HL-60 (cell line): Measurements from ENCODE around the gene DSE.

Experiments
- DNase-seq, 2 experiments: peaks; one replicate each; pipeline ENCODE4 v3.0.0-alpha.2; 2010 to 2020; ENCODE audit warnings: low read depth in 1 of 2, low spot score in 1 of 2
- H3K27ac ChIP-seq: fragments of 250-450 bp; sonication (Bioruptor Pico); replicated peaks from 2 replicates; pipeline ENCODE4 v1.5.1; 2020; ENCODE audit warnings: mild to moderate bottlenecking, moderate library complexity
- H3K27me3 ChIP-seq: fragments of 250-450 bp; sonication (Bioruptor Pico); 2 replicates; pipeline ENCODE4 v1.5.1; 2021; ENCODE audit warnings: mild to moderate bottlenecking, moderate library complexity; ENCODE audit not compliant: insufficient read depth, poor library complexity, severe bottlenecking
- H3K4me3 ChIP-seq: replicated peaks from 2 replicates; pipeline ENCODE4 v1.5.1; 2011; ENCODE audit warnings: mild to moderate bottlenecking, control low read depth, low read length; ENCODE audit not compliant: insufficient read depth
- GABPA ChIP-seq: IDR thresholded peaks from 2 replicates; pipeline ENCODE4 v1.6.1; 2012; ENCODE audit warnings: low read depth
- POLR2AphosphoS5 ChIP-seq: IDR thresholded peaks from 2 replicates; pipeline ENCODE4 v1.6.1; 2012; ENCODE audit warnings: low read depth
- SPI1 ChIP-seq: IDR thresholded peaks from 2 replicates; pipeline ENCODE4 v1.6.1; 2012; ENCODE audit warnings: low read depth, mild to moderate bottlenecking, borderline replicate concordance
- TF ChIP-seq, protein P1 (sequence below): IDR thresholded peaks from one replicate; pipeline ENCODE4 v1.5.1; 2011; ENCODE audit warnings: low read length, control low read depth, inconsistent platforms; ENCODE audit not compliant: insufficient read depth
- TF ChIP-seq, protein P2 (sequence below): IDR thresholded peaks from 2 replicates; pipeline ENCODE4 v1.6.1; 2012; ENCODE audit warnings: low read depth; ENCODE audit not compliant: insufficient replicate concordance

The DSE gene

GRCh38 chr6:116419069-116419786 lies 48.5 kb downstream of the DSE start:
- Histone ChIP-seq H3K4me3 (no peak overlapping the region), H3K27me3 (no peaks in the 10 kb centered on the region), H3K27ac (no peak overlapping the region)
- DNase-seq: no peak
- TF ChIP-seq, protein P1, sequence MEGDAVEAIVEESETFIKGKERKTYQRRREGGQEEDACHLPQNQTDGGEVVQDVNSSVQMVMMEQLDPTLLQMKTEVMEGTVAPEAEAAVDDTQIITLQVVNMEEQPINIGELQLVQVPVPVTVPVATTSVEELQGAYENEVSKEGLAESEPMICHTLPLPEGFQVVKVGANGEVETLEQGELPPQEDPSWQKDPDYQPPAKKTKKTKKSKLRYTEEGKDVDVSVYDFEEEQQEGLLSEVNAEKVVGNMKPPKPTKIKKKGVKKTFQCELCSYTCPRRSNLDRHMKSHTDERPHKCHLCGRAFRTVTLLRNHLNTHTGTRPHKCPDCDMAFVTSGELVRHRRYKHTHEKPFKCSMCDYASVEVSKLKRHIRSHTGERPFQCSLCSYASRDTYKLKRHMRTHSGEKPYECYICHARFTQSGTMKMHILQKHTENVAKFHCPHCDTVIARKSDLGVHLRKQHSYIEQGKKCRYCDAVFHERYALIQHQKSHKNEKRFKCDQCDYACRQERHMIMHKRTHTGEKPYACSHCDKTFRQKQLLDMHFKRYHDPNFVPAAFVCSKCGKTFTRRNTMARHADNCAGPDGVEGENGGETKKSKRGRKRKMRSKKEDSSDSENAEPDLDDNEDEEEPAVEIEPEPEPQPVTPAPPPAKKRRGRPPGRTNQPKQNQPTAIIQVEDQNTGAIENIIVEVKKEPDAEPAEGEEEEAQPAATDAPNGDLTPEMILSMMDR: no peak
- TF ChIP-seq, protein P2, sequence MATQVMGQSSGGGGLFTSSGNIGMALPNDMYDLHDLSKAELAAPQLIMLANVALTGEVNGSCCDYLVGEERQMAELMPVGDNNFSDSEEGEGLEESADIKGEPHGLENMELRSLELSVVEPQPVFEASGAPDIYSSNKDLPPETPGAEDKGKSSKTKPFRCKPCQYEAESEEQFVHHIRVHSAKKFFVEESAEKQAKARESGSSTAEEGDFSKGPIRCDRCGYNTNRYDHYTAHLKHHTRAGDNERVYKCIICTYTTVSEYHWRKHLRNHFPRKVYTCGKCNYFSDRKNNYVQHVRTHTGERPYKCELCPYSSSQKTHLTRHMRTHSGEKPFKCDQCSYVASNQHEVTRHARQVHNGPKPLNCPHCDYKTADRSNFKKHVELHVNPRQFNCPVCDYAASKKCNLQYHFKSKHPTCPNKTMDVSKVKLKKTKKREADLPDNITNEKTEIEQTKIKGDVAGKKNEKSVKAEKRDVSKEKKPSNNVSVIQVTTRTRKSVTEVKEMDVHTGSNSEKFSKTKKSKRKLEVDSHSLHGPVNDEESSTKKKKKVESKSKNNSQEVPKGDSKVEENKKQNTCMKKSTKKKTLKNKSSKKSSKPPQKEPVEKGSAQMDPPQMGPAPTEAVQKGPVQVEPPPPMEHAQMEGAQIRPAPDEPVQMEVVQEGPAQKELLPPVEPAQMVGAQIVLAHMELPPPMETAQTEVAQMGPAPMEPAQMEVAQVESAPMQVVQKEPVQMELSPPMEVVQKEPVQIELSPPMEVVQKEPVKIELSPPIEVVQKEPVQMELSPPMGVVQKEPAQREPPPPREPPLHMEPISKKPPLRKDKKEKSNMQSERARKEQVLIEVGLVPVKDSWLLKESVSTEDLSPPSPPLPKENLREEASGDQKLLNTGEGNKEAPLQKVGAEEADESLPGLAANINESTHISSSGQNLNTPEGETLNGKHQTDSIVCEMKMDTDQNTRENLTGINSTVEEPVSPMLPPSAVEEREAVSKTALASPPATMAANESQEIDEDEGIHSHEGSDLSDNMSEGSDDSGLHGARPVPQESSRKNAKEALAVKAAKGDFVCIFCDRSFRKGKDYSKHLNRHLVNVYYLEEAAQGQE: no peak
- TF ChIP-seq GABPA: no peak
- TF ChIP-seq POLR2AphosphoS5: no peak
- no peak for TF ChIP-seq SPI1

DNA sequence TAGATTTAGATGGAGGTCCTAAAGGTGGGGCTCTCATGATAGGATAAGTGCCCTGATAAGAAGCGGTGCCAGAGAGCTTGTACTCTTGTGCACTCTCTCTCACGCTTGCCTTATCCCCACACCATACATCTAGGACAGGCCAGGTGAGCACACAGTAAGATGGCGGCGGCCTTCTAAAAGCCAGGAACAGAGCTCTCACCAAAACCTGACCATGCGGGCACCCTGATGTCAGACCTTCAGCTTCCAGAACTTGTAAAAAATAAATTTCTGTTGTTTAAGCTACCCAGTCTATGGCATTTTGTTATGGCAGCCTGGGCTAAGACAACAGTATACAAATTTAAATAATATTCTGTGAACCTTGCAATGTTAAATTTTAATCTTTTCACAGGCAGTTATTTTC lies 49.6 kb downstream of the DSE start:
- no peak for DNase-seq
- Histone ChIP-seq H3K27me3 (no peaks in the 10 kb centered on the region), H3K27ac (no peak overlapping the region), H3K4me3 (no peak overlapping the region)
- TF ChIP-seq POLR2AphosphoS5 (no peak), GABPA (no peak), SPI1 (no peak)
- TF ChIP-seq, protein P1: no peak
- TF ChIP-seq, protein P2: no peak

GRCh38 chr6:116422238-116422637 lies 51.5 kb downstream of the DSE start:
- no peak overlapping the region for H3K4me3 ChIP-seq
- H3K27ac ChIP-seq: no peak overlapping the region
- H3K27me3 ChIP-seq: no peaks in the 10 kb centered on the region
- no peak for DNase-seq
- TF ChIP-seq, protein P2: no peak
- no peak for TF ChIP-seq GABPA
- no peak for TF ChIP-seq SPI1
- TF ChIP-seq, protein P1: no peak
- TF ChIP-seq POLR2AphosphoS5: no peak
